Endothelial cell (in vitro differentiated cells): Measurements from ENCODE around the gene ITM2A. TPM values are rescaled to one million over a fixed set of nuclear protein-coding genes. Genes with fewer than 3 reads are reported as not detected.

Experiments used
- DNase-seq: peaks from one replicate; pipeline ENCODE4 v3.0.0; 2021; ENCODE audit warnings: low spot score
- H3K27ac Mint-ChIP-seq: one replicate; pipeline ENCODE4 v1.8.0; 2021; ENCODE audit warnings: mixed read lengths, inconsistent platforms; ENCODE audit not compliant: unreplicated experiment
- H3K27me3 Mint-ChIP-seq: one replicate; pipeline ENCODE4 v1.8.0; 2021; ENCODE audit warnings: mild to moderate bottlenecking, moderate library complexity, mixed read lengths, inconsistent platforms; ENCODE audit not compliant: unreplicated experiment
- H3K36me3 Mint-ChIP-seq: one replicate; pipeline ENCODE4 v1.8.0; 2021; ENCODE audit warnings: mild to moderate bottlenecking, low read depth, mixed read lengths, inconsistent platforms; ENCODE audit not compliant: unreplicated experiment
- H3K4me1 Mint-ChIP-seq: one replicate; pipeline ENCODE4 v1.8.0; 2021; ENCODE audit warnings: mild to moderate bottlenecking, mixed read lengths, inconsistent platforms; ENCODE audit not compliant: unreplicated experiment
- H3K4me3 Mint-ChIP-seq: one replicate; pipeline ENCODE4 v1.8.0; 2021; ENCODE audit warnings: mild to moderate bottlenecking, mixed read lengths, inconsistent platforms; ENCODE audit not compliant: unreplicated experiment
- H3K9me3 Mint-ChIP-seq: one replicate; pipeline ENCODE4 v1.8.0; 2021; ENCODE audit warnings: mixed read lengths, inconsistent platforms; ENCODE audit not compliant: unreplicated experiment
- CTCF ChIP-seq: fragments of 200-600 bp; sonication (generic); IDR thresholded peaks from one replicate; pipeline ENCODE4 v1.5.0; 2021; ENCODE audit warnings: antibody characterized with exemption; ENCODE audit not compliant: unreplicated experiment
- total RNA-seq: library from RNA; stranded (reverse); fragmentation: NEBNext Ultra II Directional; extraction: Animal tissue kit (Norgen Biotek cat#: 25700); gene quantifications from one replicate; pipeline ENCODE4 v1.2.1, GENCODE V29; 2021; ENCODE audit not compliant: unreplicated experiment

Gene ITM2A
- total RNA-seq, 1 donor from 2014 or later: 97.7 TPM

DNA sequence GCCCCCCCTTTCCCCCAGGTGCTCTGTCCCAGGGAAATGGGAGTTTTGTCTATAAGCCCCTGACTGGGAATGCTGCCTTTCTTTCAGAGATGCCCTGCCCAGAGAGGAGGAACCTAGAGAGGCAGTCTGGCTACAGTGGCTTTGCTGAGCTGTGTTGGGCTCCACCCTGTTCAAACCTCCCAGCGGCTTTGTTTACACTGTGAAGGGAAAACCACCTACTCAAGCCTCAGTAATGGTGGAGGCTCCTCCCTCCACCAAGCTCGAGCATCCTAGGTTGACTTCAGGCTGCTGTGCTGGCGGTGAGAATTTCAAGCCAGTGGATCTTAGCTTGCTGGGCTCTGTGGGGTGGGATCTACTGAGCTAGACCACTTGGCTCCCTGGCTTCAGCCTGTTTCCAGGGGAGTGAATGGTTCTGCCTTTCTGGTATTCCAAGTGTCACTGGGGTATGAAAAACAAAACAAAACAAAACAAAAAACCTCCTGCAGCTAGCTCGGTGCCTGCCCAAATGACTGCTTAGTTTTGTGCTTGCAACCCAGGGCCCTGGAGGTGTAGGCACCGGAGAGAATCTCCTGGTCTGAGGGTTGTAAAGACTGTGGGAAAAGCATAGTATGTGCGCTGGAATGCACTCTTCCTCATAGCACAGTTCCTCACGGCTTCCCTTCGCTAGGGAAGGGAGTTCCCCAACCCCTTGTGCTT is 41.7 kb downstream of the ITM2A start:
- no peaks in the 10 kb centered on the region for H3K9me3 Mint-ChIP-seq
- TF ChIP-seq CTCF: no peak
- no peak for DNase-seq
- no peaks in the 10 kb centered on the region for H3K36me3 Mint-ChIP-seq
- no peaks in the 10 kb centered on the region for H3K27me3 Mint-ChIP-seq
- peaks cover 3% of the 10 kb centered on the region for H3K4me1 Mint-ChIP-seq
- H3K27ac Mint-ChIP-seq: no peak overlapping the region
- no peak overlapping the region for H3K4me3 Mint-ChIP-seq

Other genes starting within 250 kb of the ITM2A start
- gene GPR174, start 222.6 kb downstream of the ITM2A start, total RNA-seq: not detected